Smooth muscle cell of the coronary artery (primary cell): ENCODE results near the gene LAPTM5. TPM values are rescaled to one million over a fixed set of nuclear protein-coding genes. Genes with fewer than 3 reads are reported as not detected.

ENCODE experiments used
- total RNA-seq: library from RNA; depleted of rRNA; stranded (reverse); fragments of >200 nt; gene quantifications from 2 replicates; pipeline ENCODE4 v1.2.3, GENCODE V29; 2014; ENCODE audit warnings: low replicate concordance

The LAPTM5 gene
- total RNA-seq, result 0.23 TPM in 1 of 2 replicates, not detected in the other

GRCh38 chr1:30757352-30758120 lies at the start of gene LAPTM5:
TSS of gene LAPTM5 (minus strand) at chr1:30757774. CDS start at chr1:30757745, 29 bp downstream.

GRCh38 chr1:30723331-30723755 lies 34.2 kb downstream of the LAPTM5 start, which contains the start of gene MATN1:
TSS of gene MATN1 (minus strand) at chr1:30723585. CDS start at chr1:30723551, 34 bp downstream.

Other genes with a start within 250 kb of the LAPTM5 start
- gene MATN1, start 34.2 kb downstream of the LAPTM5 start, total RNA-seq, result 0.23 TPM in 1 of 2 replicates, not detected in the other
- 9.3 and 11.1 TPM in 2 replicates for gene SDC3, start 151.0 kb upstream of the LAPTM5 start, total RNA-seq